GM21390 (cell line): ENCODE data around the gene NTSR2.
"Not testable (repeated sequence)": the region's sequence is repeated elsewhere in the genome, so short reads cannot be mapped to it uniquely, and the experiment has no call there.

Experiments
- ATAC-seq: cut with Tn5 transposase; IDR thresholded peaks from one replicate; pipeline ENCODE4 v1.9.1; 2021; ENCODE audit not compliant: unreplicated experiment

The NTSR2 gene

GRCh38 chr2:11680182-11680900 lies 10.3 kb upstream of the NTSR2 start:
- no peak for ATAC-seq

- ATAC-seq: no peak
These were observed 9.6 kb upstream of the NTSR2 start for GRCh38 chr2:11679486-11680181.

- no peak for ATAC-seq
These were observed 9.0 kb upstream of the NTSR2 start for GRCh38 chr2:11679016-11679415.

- ATAC-seq: no peak
These were observed 8.4 kb upstream of the NTSR2 start for GRCh38 chr2:11678306-11678960.

- ATAC-seq: no peak
These were observed 7.4 kb upstream of the NTSR2 start for GRCh38 chr2:11677136-11678055.

- no peak for ATAC-seq
These were observed 6.6 kb upstream of the NTSR2 start for GRCh38 chr2:11676640-11677039.

- ATAC-seq: no peak
These were observed 5.6 kb upstream of the NTSR2 start for GRCh38 chr2:11675423-11676112.

GRCh38 chr2:11674983-11675382 lies 5.0 kb upstream of the NTSR2 start:
- ATAC-seq: no peak

- ATAC-seq: no peak
These were observed 2.4 kb upstream of the NTSR2 start for GRCh38 chr2:11672407-11672806.

- no peak for ATAC-seq
These were observed 1.9 kb downstream of the NTSR2 start for GRCh38 chr2:11667866-11668637.

- ATAC-seq: no peak
These were observed 2.8 kb downstream of the NTSR2 start for GRCh38 chr2:11667194-11667593.

- ATAC-seq: no peak
These were observed 4.3 kb downstream of the NTSR2 start for GRCh38 chr2:11665510-11666362.

GRCh38 chr2:11665028-11665427 lies 5.0 kb downstream of the NTSR2 start:
- no peak for ATAC-seq

GRCh38 chr2:11663427-11663826 lies 6.6 kb downstream of the NTSR2 start:
- ATAC-seq: no peak

GRCh38 chr2:11662882-11663281 lies 7.1 kb downstream of the NTSR2 start:
- ATAC-seq: no peak

- ATAC-seq: no peak
These were observed 8.0 kb downstream of the NTSR2 start for GRCh38 chr2:11661891-11662435.

- not testable (repeated sequence) for ATAC-seq
These were observed 9.6 kb downstream of the NTSR2 start for GRCh38 chr2:11660396-11660795.

- no peak for ATAC-seq
These were observed 10.1 kb downstream of the NTSR2 start for GRCh38 chr2:11659851-11660250.

- no peak for ATAC-seq
These were observed 10.9 kb downstream of the NTSR2 start for GRCh38 chr2:11659115-11659475.
